ENCODE measurements around the gene TAS2R40.

Gene TAS2R40

DNA sequence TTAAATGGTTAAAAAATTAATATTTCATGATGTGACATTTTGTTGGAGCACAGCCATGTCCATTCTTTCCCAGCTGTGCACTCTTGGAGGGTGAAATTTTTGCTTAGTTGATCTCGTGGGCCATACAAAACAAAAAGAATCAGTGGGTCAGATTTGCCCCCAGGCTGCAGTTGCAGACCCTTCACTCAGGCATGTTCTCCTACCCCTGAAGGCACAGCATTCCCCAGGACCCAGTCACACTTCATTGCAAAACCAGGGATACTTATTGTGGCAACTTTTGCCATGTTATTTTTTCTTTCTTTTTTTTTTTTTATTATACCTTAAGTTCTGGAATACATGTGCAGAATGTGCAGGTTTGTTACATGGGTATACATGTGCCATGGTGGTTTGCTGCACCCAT, 6.0 kb downstream of the TAS2R40 start:
- DNase-seq: no peak

DNA sequence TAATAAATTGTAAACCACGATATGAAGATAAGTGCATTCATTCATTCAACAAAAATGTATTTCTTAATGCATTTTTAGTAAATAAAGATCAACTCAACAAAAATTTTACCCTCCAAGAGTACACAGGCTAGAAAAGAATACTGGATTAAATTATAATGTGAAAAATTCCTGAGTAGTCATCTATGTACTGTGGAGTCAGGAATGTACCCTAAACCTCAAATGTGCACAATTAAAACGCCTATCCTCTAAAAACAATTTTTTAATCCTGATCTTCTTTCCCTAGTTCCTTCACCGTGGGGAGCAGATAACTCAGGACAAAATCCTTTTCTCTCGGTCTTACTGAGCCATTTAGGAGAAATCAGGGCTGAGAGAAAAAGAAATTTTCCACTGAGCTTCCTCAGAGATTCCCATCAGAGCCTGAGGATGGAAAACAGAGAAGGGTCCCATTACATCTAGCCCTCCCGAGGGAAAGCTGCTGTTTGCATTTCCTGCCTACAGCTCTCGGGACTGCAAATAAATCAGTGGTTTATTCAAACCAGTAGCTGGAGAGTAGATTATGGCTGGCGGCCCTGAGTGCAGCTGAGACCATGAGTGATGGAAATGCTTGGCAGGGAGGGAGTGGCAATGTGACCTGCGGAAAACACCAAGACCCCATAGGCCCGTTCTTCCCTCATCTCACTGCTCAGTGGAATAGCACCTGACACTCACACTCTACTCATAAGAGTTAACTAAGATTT, 7.4 kb downstream of the TAS2R40 start:
- DNase-seq: no peak

DNA sequence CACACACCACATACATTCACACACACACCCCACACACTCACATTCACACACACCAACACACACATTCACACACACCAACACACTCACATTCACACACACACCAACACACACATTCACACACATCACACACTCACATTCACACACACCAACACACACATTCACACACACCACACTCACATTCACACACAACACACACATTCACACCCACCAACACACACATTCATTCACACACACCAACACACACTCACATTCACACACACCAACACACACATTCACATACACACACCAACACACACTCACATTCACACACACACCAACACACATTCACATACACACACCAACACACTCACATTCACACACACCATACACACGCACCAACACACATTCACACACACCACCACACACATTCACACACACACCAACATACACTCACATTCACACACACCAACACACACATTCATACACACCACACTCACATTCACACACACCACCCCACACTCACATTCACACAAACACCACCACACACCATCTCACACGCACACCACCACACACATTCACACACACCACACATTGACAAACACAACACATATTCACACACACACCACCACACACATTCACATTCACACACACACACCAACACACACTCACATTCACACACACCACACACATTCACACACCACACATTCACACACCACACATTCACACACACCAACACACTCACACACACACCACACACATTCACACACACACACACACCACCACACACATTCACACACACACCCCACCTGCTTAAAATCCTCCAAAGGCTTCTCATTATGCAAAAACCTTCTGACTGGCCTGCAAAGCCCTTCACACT, 9.0 kb downstream of the TAS2R40 start:
- no peak for DNase-seq

DNA sequence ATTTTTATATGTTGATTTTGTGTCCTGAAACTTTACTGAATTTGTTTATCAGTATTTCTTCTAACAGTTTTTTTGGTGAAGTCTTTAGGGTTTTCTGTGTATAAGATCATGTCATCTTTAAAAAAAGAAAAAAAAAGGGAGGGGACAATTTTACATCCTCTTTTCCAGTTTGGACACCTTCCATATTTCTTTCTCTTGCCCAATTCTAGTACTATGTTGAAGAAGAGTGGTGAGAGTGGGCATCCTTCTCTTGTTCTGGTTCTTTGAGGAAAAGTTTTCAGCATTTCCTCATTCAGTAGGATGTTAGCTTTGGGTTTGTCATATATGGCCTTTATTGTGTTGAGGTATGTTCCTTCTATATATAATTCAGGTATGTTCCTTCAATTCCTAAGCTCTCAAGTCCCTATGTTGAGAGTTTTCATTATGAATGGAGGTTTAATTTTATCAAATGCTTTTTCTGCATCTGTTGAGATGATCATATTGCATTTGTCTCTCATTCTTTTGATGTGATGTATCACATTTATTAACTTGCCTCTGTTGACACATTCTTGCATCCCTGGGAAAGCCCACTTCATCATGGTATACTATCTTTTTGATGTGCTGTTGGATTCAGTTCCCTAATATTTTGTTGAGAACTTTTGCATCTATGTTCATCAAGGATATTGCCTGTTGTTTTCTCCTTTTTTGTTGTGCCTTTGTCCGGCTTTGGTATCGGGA, 12.1 kb downstream of the TAS2R40 start:
- DNase-seq: no peak

DNA sequence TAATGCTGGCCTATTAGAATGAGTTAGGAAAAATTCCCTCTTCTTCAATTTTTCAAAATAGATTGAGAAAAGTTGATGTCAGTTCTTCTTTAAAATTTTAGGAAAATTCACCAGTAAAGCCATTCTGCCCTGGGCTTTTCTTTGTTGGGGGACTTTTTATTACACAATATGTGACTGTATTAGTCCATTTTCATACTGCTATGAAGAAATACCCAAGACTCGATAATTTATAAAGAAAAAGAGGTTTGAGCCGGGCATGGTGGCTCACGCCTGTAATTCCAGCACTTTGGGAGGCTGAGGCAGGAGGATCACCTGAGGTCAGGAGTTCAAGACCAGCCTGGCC, 12.7 kb downstream of the TAS2R40 start:
- DNase-seq: no peak

DNA sequence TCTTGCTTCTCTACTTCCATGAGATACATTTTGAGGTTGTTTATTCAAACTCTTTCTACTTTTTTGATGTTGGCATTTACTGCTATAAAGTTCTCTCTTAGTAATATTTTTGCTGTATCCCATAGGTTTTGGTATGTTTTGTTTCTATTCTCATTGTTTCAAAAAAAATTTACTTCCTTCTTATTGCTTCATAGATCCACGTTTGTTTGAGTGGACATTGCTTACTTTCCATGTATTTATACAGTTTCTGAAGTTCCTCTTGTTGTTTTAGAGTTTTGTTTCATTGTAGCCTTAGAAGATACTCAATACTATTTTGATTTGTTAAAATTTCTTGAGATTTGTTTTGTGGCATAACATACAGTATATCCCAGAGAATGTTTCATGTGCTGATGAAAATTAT, 13.7 kb downstream of the TAS2R40 start:
- DNase-seq: no peak

DNA sequence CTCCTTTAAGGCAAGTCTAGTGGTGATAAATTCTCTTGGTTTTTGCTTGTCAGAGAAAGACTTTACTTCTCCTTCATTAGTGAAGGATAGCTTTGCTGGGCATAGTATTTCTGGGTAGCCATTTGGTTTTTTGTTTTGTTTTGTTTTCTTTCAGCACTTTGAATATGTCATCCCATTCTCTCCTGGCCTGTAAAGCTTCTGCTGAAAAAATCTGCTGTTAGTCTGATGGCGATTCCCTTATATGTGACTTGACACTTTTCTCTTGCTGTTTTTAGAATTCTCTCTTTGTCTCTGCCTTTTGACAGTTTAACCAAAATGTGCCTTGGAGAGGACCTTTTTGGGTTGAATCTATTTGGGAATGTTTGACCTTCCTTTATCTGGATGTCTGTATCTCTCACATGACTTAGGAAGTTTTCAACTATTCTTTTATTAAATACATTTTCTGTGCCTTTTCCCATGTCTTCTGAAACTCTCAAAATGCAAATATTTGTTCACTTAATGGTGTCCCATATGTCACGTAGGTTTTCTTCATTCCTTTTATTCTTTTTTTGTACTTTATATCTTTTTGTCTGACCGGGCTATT, 14.7 kb downstream of the TAS2R40 start:
- no peak for DNase-seq

DNA sequence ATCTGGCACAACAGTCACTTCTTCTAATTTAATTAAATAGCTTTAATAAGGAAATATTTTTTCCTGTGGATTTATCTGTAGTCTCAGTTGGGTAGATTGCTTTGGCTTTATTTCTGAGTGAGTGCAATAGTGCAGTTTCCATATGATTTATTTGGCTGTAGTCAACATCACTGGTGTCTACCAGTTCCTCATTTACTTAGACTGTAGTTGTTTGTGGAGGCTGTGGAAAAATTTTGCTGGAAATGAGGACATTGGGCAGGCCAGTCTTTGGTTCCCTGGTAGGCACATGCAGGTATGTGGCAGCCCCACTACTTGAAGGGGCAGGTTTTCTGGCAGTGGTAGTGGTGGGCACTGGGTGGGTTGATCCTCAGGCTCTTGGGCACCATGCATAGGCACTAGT, 15.5 kb downstream of the TAS2R40 start:
- DNase-seq: no peak

DNA sequence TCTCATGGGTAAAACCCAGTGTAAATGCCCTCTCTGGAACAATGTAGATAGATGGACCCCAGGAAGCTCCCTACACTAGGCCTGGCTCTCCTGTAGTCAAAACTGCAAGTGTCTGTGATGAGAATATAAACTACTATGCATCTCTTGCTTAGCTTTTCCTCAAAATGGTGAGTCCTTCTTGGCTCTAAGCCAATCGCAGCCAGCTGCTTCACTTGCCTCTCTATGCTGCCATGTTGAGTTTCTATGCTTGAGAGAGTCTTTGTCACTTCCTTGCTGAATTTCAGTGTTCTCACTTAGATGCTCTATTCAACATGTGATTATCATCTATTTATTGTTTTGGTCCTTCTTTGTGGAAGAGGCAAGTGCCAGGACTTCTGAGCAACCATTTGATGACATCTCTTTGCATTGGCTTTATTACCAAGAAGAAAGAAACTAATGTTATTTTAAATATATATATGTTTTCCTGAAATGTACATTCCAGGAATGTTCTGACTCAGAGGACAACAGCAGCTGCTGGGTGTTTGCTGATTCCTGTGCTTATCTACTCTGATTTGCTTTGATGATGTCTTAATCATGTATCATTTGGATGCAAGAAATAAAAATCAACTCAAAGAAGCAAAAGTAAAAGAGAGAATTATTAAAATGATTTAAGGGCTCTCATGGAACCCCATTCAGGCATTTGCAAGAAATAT, 16.6 kb downstream of the TAS2R40 start:
- no peak for DNase-seq

DNA sequence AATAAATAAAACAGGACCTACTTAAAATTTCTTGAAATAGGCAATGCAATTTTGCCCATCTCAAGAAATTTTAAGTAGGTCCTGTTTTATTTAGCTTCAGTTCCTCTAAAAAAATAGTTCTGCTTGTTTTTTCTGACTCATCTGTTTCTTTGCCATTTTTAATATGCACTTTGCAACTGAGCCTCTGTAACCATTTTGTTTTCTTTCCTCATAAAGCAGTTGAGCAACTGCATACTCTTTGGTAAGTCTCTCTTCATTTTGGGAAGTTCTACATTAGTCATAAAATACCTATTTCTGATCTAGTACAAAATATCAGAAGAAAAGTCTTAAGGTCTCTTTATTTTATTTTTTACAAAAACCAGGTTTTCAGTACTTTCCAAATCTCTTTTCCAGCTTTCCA, 18.0 kb downstream of the TAS2R40 start:
- no peak for DNase-seq

DNA sequence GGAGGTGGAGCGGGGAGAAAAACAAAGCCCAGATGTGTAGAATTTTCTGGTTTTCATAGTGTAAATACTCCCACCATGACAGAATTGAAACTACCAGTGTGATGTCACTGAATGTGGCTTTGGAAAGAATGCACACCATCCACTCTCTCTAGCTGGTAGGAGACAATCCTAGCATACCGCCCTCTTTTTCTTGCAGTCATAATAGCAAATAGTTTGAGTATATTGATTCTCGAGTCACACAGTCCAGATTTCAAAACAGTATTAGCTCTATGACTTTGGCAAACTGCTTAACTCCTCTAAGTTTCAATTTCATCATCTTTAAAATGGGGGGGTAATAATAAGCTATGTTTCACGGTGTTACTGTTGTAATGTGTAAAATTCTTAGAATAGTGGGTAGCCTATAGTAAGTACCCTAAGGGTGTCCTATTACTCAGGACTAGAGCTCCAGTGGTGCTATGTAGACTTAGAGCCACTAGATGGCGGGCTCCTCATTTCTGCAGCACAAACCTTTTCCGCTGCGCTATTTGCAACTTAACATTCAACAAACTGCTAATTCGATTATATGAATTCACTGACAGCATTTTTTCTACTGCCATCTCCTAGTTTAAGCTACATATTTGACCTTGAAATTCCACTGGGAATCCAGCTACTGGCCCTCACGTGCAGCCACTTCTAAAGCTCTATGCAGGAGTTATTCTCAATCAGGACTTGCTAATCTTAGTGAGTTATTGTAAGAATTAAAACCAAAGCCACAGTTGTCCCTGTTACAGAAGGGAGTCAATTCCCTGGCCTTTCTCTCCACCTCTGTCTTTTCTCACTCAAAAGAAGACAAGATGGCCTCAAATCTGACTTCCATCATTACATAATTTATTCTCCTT, 18.7 kb downstream of the TAS2R40 start:
- peak; percentile 25 for DNase-seq

DNA sequence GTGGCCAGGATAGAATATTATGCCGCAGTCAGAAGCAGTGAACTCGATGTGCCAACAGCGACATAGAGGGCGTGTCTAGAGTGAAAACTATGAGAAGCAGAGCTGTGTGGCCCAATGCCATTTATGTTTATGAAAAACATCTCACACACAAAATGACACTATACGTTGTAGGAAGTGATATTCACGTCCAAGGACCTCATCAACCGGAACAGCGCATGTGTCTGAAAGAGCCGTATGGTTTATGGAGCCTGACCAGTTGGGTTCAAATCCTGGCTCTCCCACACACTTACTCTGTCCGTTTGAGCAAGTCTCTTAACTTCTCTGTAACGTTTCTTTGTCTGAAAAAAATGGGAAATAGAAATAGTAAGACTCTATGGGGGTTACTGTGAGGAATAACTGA, 20.5 kb downstream of the TAS2R40 start:
- no peak for DNase-seq

DNA sequence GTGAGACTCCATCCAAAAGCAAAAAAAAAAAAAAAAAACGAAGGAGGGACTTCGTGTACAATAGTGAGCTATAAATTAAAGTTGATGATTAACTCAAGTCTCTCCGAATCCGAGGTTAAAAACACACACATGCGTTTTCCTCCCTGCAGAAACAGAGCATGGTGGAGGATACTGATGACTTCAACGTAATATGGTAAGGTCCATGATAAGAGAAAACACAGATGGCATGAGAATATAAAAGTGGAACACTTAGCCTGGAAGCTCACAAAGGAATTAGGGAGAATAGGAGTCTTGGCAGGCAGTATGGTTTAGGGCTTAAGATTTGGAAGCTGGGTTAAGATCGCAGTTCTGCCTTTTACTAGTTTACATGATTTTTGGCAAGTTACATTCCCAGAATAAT, 21.3 kb downstream of the TAS2R40 start:
- no peak for DNase-seq

DNA sequence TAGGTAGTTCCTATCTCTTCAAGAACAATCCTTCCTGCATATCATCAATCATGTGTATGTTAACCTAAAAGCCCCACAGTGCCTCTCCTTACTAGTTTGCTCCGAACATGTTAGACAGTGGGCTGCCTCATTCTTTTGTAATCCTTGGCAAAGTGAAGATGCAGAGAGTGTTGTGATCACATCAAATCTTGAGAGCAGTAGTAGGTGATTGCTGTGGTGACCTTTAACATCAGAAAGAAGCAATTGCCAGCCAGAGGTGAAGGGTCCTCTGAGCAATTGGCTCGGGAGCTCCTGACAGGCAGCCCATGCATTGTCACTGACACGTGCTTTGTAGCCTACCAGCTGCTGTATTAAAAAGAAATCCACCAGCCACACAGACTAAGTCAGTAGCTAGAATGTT, 21.8 kb downstream of the TAS2R40 start:
- DNase-seq: no peak

DNA sequence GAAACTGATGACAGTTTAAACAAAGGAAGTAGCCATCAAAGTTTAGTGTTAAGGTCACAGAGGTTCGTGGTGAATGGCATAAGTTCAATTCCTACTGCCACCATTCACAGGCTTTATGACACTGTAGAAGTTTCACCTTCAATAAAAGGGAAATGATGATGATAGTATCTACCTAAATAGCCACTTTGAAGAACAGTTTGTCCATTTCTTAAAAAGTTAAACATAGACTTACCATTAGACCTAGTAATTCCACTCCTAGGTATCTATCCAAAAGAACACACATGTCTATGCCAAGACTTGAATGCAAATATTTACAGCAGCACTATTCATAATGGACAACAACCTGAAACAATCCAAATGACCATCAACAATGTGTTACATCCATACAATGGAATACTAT, 22.5 kb downstream of the TAS2R40 start:
- no peak for DNase-seq

DNA sequence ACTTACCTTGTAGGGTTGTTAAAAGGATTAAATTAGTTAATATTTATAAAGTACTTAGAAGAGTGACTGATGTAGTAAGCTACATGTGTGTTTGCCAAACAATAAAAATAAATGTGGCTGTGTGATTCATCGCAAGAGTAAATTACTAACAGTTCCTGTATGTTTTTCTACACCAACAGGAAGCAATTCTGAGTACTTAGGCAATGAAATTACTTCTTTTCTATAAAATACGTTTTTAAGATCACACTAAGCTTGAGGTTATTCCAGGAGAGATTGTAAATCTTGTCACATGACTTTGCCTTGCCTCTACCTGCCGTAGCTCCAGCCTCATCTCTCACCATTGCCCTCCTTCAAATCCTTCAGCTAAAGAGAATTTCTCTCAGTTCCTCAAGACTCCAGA, 23.3 kb downstream of the TAS2R40 start:
- no peak for DNase-seq

DNA sequence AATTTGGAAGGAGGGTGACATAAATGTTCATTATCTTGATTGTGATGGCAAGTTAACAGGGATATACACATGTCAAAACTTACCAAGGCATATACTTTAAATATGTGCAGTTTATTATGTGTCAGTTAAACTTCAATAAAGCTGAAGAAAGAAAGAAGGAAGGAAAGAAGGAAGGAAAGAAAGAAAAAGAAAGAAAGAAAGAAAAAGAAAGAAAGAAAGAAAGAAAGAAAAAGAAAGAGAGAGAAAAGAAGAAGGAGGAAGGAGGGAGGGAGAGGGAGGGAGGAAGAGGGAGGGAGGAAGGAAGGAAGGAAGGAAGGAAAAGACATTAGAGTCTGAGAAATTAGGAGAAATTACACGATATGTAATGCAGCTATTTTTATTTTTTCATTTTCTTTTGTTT, 25.5 kb downstream of the TAS2R40 start:
- DNase-seq: no peak

DNA sequence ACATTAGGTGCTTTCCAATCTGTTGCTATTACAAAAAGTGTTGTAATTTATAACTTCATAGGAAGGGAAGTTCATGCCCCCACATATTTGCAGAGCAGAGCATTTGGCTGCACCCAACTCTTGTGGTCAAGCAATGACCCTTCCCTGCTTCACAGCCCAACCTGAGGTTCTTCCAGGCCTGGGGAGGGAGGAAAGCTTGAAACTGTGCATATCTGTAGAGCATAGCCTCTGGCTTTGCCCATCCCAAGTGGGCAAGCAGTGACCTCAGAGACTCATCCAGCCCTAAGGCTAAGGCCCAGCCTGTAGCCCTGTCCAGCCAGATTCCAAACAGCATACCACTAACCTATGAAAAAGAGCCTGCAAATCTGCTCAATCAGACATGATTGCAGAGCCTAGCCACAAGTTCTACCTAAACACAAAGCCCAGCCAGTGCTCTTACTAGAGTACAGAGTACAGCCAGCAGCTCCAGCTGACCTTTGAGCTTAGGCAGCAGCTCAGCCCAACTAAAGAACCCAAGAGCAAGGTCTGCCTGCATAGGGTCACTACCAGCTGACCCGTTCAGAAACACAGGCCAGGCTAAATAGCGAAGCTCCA, 27.0 kb downstream of the TAS2R40 start:
- DNase-seq: no peak

DNA sequence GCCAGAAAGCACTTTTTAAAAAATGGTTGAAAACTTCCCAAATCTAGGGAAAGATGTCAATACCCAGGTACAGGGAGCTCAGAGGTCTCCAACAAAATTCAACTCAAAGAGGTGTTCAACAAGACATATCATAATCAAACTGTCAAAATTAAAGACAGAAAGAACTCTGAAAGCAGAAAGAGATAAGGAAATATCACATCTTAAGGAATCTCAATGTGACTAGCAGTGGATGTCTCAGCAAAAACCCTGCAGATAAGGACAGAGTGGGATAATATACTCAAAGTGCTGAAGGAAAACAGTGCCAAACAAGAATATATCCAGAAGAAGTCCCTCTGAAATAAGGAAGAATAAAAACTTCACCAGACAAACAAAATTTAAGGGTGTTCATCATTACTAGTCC, 28.4 kb downstream of the TAS2R40 start:
- DNase-seq: no peak

DNA sequence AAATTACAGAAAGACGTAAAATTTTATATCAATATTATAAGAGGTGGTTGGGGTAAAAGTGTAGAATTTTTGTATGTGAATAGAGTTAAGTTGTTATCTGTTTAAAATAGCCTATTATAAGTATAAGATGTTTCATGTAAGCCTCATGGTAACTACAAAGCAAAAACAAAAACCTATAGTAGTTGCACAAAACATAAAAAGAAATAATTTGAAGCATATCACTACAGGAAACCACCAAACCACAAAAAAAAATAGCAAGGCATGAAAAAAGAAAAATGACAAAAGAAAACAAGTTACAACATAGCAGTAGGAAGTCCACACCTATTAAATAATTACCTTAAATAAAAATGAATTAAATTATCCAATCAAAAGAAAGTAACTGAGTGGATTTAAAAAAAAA, 29.0 kb downstream of the TAS2R40 start:
- DNase-seq: no peak

DNA sequence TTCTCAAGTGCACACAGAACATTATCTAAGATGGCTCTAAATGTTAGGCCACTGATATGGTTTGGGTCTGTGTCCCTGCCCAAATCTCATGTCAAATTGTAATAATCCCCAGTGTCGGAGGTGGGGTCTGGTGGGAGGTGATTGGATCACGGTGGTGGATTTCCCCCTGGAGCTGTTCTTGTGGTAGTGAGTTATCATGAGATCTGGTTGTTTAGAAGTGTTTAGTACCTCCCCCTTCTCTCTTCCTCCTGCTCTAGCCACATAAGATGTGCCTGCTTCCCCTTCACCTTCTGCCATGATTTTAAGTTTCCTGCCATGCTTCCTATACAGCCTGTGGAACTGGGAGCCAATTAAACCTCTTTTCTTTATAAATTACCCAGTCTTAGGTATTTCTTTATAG, 30.2 kb downstream of the TAS2R40 start:
- DNase-seq: no peak

DNA sequence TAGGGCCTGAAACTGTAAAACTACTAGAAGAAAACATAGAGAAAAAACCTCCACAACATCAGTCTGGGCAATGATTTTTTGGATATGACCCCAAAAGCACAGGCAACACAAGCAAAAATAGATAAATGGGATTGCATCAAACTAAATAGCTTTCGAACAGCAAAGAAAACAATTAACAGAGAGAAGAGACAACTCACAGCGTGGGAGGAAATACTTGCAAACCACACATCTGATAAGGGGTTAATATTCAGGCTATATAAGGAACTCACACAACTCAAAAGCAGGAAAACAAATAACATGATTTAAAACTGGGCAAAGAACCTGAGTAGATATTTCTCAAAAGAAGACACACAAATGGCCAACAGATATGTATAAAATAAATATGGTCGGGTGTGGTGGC, 33.7 kb downstream of the TAS2R40 start:
- no peak for DNase-seq

All from T1000 (cell line).